Karpas-422 (cell line): ENCODE results near the gene LRP1B. TPM values are rescaled to one million over a fixed set of nuclear protein-coding genes. Genes with fewer than 3 reads are reported as not detected.
A peak's percentile ranks its signal among the peaks of the same experiment; 100 is the strongest.

Experiments used
- DNase-seq: peaks from one replicate; pipeline ENCODE4 v3.0.0-alpha.2; 2015
- H2AFZ ChIP-seq: fragments of 200-600 bp; sonication (generic); 2 replicates; pipeline ENCODE4 v1.6.1; 2014; ENCODE audit warnings: antibody characterized with exemption, low read length, mixed read lengths
- H3K27ac ChIP-seq: fragments of 200-600 bp; sonication (generic); 2 replicates; pipeline ENCODE4 v1.5.1; 2014; ENCODE audit warnings: mild to moderate bottlenecking, low read length, moderate library complexity
- H3K27me3 ChIP-seq: fragments of 200-600 bp; sonication (generic); 2 replicates; pipeline ENCODE4 v1.6.1; 2014; ENCODE audit warnings: low read length, mixed read lengths
- H3K36me3 ChIP-seq: fragments of 200-600 bp; sonication (generic); 2 replicates; pipeline ENCODE4 v1.6.1; 2014; ENCODE audit warnings: low read length, mixed read lengths; ENCODE audit not compliant: insufficient read depth
- H3K4me1 ChIP-seq: fragments of 200-600 bp; sonication (generic); 2 replicates; pipeline ENCODE4 v1.6.1; 2014; ENCODE audit warnings: mild to moderate bottlenecking, low read length, mixed read lengths
- H3K4me2 ChIP-seq: fragments of 200-600 bp; sonication (generic); 2 replicates; pipeline ENCODE4 v1.6.1; 2014; ENCODE audit warnings: low read length, low read depth, mild to moderate bottlenecking; ENCODE audit not compliant: poor library complexity, severe bottlenecking
- H3K4me3 ChIP-seq: fragments of 200-600 bp; sonication (generic); 2 replicates; pipeline ENCODE4 v1.5.1; 2014; ENCODE audit warnings: mild to moderate bottlenecking, antibody characterized with exemption, low read length, mixed read lengths
- H3K79me2 ChIP-seq: fragments of 200-600 bp; sonication (generic); 2 replicates; pipeline ENCODE4 v1.6.1; 2014; ENCODE audit warnings: mild to moderate bottlenecking, low read length, mixed read lengths
- H3K9ac ChIP-seq: fragments of 200-600 bp; sonication (generic); 2 replicates; pipeline ENCODE4 v1.6.0; 2014; ENCODE audit warnings: low read length
- H3K9me2 ChIP-seq: fragments of 200-600 bp; sonication (generic), shearing (Covaris generic); replicated peaks from 2 replicates; pipeline ENCODE4 v1.6.0; 2014; ENCODE audit warnings: mild to moderate bottlenecking, low read length, moderate library complexity; ENCODE audit not compliant: insufficient read depth
- H3K9me3 ChIP-seq: fragments of 300-700, 200-600 bp; sonication (generic); 2 replicates; pipeline ENCODE4 v1.6.1; 2014; ENCODE audit warnings: low read length, mixed read lengths
- H4K20me1 ChIP-seq: fragments of 200-600 bp; sonication (generic); 2 replicates; pipeline ENCODE4 v1.6.1; 2014; ENCODE audit warnings: mild to moderate bottlenecking, antibody characterized with exemption, low read length, low read depth; ENCODE audit not compliant: insufficient read depth
- total RNA-seq: library from RNA; depleted of rRNA; stranded (reverse); fragments of >200 nt; shearing (Covaris generic); gene quantifications from 2 replicates; pipeline ENCODE4 v1.2.3, GENCODE V29; 2014; ENCODE audit warnings: low replicate concordance

Gene LRP1B
- total RNA-seq, 1 experiment from 2014 or later = not detected

GRCh38 chr2:140627885-140628284 lies 1502.9 kb downstream of the LRP1B start:
- H3K79me2 ChIP-seq = no peaks in the 10 kb centered on the region

GRCh38 chr2:140627136-140627535 lies 1503.7 kb downstream of the LRP1B start:
- Histone ChIP-seq H3K4me3 (no peak overlapping the region), H3K4me1 (no peaks in the 10 kb centered on the region), H3K27ac (no peak overlapping the region), H3K27me3 (no peaks in the 10 kb centered on the region), H3K79me2 (no peaks in the 10 kb centered on the region), H3K9me2 (no peaks in the 10 kb centered on the region), H3K9ac (no peak overlapping the region), H3K4me2 (no peak overlapping the region), H4K20me1 (no peaks in the 10 kb centered on the region), H2AFZ (no peak overlapping the region), H3K36me3 (no peaks in the 10 kb centered on the region), H3K9me3 (peaks cover 33% of the 10 kb centered on the region)
- no peak for DNase-seq

More at GRCh38 chr2:140627885-140628284, 1502.9 kb downstream of the LRP1B start:
- Histone ChIP-seq H3K36me3 (no peaks in the 10 kb centered on the region), H3K27me3 (no peaks in the 10 kb centered on the region), H2AFZ (no peak overlapping the region), H3K9me3 (peaks cover 33% of the 10 kb centered on the region), H4K20me1 (no peaks in the 10 kb centered on the region), H3K27ac (no peak overlapping the region), H3K4me1 (no peaks in the 10 kb centered on the region), H3K4me2 (no peak overlapping the region), H3K9ac (no peak overlapping the region), H3K4me3 (no peak overlapping the region), H3K9me2 (no peaks in the 10 kb centered on the region)
- DNase-seq = no peak

GRCh38 chr2:140624200-140624599 lies 1506.6 kb downstream of the LRP1B start:
- Histone ChIP-seq H3K27ac (no peak overlapping the region), H2AFZ (no peak overlapping the region), H3K9me2 (no peaks in the 10 kb centered on the region), H3K27me3 (no peaks in the 10 kb centered on the region), H3K9ac (no peak overlapping the region), H3K4me1 (no peaks in the 10 kb centered on the region), H3K4me3 (no peak overlapping the region), H3K9me3 (peaks cover 24% of the 10 kb centered on the region), H3K36me3 (no peaks in the 10 kb centered on the region), H3K79me2 (no peaks in the 10 kb centered on the region), H4K20me1 (no peaks in the 10 kb centered on the region), H3K4me2 (no peak overlapping the region)
- no peak for DNase-seq

DNA sequence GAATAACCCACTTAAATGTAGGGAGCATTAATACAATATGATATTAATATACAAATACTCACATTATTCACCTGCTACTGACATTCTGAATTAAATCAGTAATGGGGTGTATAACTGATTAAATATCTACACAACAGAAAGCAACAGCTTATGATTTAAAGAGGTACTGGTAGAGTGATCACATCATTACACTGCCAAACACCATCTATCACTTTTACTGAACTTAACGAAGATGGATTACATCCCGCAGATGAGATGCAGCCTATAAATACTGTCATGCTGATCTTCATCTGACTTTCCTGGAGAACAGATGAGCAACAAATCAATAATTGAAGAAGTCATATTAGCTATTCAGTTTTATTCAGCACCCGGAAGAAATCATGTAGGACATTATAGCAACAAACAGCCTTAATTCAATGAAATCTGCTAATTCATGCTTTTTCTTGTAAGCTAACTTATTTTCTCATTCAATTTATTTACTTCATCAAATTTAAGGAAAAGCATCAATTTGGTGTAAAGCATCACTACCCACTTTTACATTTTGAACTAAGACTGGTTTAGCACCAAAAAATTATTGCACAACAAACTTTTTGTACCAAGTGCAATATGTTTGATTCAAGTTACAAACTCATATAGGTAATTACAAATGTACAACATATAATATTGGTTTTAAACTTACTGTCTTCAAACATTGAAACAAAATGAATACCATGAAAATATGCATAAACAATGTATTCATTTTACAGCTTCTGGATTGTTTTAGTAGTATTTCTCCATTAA lies 1509.0 kb downstream of the LRP1B start:
- H3K79me2 ChIP-seq = no peaks in the 10 kb centered on the region
- H3K9me3 ChIP-seq = peaks cover 27% of the 10 kb centered on the region
- no peak overlapping the region for H3K9ac ChIP-seq
- no peaks in the 10 kb centered on the region for H3K36me3 ChIP-seq
- DNase-seq = no peak
- no peak overlapping the region for H3K27ac ChIP-seq
- H3K27me3 ChIP-seq = no peaks in the 10 kb centered on the region
- H3K4me2 ChIP-seq = no peak overlapping the region
- no peaks in the 10 kb centered on the region for H3K4me1 ChIP-seq
- no peak overlapping the region for H2AFZ ChIP-seq
- H3K4me3 ChIP-seq = no peak overlapping the region
- no peaks in the 10 kb centered on the region for H4K20me1 ChIP-seq
- H3K9me2 ChIP-seq = no peaks in the 10 kb centered on the region

- Histone ChIP-seq H3K4me2 (no peak overlapping the region), H3K27me3 (no peaks in the 10 kb centered on the region), H3K79me2 (no peaks in the 10 kb centered on the region)
Observed at GRCh38 chr2:140604788-140605187, 1526.0 kb downstream of the LRP1B start.

DNA sequence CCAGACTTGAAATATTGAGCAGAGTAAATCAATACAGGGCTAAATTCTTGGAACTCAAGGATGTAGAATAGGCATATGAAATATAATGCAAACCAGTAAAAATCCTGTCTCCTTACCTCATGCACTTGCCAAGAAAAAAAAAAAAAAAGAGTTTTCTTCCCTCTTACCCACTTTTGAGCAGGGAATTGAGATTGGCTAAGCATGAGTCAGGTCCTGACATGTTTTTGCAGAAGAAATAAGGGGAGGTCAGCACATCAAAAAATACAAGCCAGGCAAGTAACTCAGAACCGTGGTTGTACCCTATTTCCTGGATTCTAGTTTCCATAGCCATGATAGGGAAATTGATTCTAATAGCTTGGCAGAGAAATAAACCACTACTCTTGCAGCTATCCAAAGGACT lies 1526.7 kb downstream of the LRP1B start:
- H3K27ac ChIP-seq = no peak overlapping the region
- no peak overlapping the region for H2AFZ ChIP-seq
- H3K9me3 ChIP-seq = peaks cover 26% of the 10 kb centered on the region
- DNase-seq = no peak
- no peak overlapping the region for H3K4me3 ChIP-seq
- no peak overlapping the region for H3K4me2 ChIP-seq
- no peak overlapping the region for H3K9ac ChIP-seq
- no peaks in the 10 kb centered on the region for H3K79me2 ChIP-seq
- no peaks in the 10 kb centered on the region for H3K9me2 ChIP-seq
- H3K4me1 ChIP-seq = no peaks in the 10 kb centered on the region
- no peaks in the 10 kb centered on the region for H3K36me3 ChIP-seq
- no peaks in the 10 kb centered on the region for H4K20me1 ChIP-seq
- H3K27me3 ChIP-seq = no peaks in the 10 kb centered on the region

More at GRCh38 chr2:140604788-140605187, 1526.0 kb downstream of the LRP1B start:
- Histone ChIP-seq H4K20me1 (no peaks in the 10 kb centered on the region), H3K27ac (no peak overlapping the region), H3K9ac (no peak overlapping the region), H3K9me2 (no peaks in the 10 kb centered on the region), H3K9me3 (peaks cover 28% of the 10 kb centered on the region), H2AFZ (no peak overlapping the region), H3K4me1 (no peaks in the 10 kb centered on the region), H3K36me3 (no peaks in the 10 kb centered on the region), H3K4me3 (no peak overlapping the region)
- no peak for DNase-seq

- Histone ChIP-seq H3K4me3 (no peak overlapping the region), H3K4me1 (no peaks in the 10 kb centered on the region), H3K9me2 (no peaks in the 10 kb centered on the region), H3K36me3 (no peaks in the 10 kb centered on the region), H4K20me1 (no peaks in the 10 kb centered on the region), H3K27ac (no peak overlapping the region), H2AFZ (peak overlapping the region; percentile 21), H3K4me2 (no peak overlapping the region), H3K79me2 (no peaks in the 10 kb centered on the region), H3K9me3 (peaks cover 22% of the 10 kb centered on the region), H3K9ac (no peak overlapping the region), H3K27me3 (no peaks in the 10 kb centered on the region)
- DNase-seq = no peak
Observed at GRCh38 chr2:140603416-140603815, 1527.4 kb downstream of the LRP1B start.

- Histone ChIP-seq H3K4me2 (no peak overlapping the region), H3K79me2 (no peaks in the 10 kb centered on the region), H3K4me1 (no peaks in the 10 kb centered on the region), H3K27ac (no peak overlapping the region), H3K9me3 (peaks cover 26% of the 10 kb centered on the region), H3K4me3 (no peak overlapping the region), H3K36me3 (no peaks in the 10 kb centered on the region), H4K20me1 (no peaks in the 10 kb centered on the region), H3K27me3 (no peaks in the 10 kb centered on the region), H3K9ac (no peak overlapping the region), H2AFZ (no peak overlapping the region), H3K9me2 (no peaks in the 10 kb centered on the region)
- no peak for DNase-seq
Observed at GRCh38 chr2:140601801-140602200, 1529.0 kb downstream of the LRP1B start.
